CD14-positive monocyte (primary cell): ENCODE data around the gene CARMIL3. TPM values are rescaled to one million over a fixed set of nuclear protein-coding genes. Genes with fewer than 3 reads are reported as not detected.

Source experiments
- DNase-seq, 3 donors: peaks; one replicate each; pipeline ENCODE4 v3.0.0-alpha.2; 2011 to 2022
- H2AFZ ChIP-seq: 2 replicates; pipeline ENCODE4 v1.6.0; 2012; ENCODE audit warnings: mild to moderate bottlenecking, low read depth, low read length, inconsistent platforms; ENCODE audit not compliant: insufficient read depth, poor library complexity, severe bottlenecking
- H3K27ac ChIP-seq, 2 donors: 1 replicate in 1 of 2; 2 replicates in 1 of 2; pipeline ENCODE4 v1.5.1; 2012 to 2013; ENCODE audit warnings: low read length in 2 of 2, control low read depth in 1 of 2, inconsistent platforms in 1 of 2, low read depth in 1 of 2, mild to moderate bottlenecking in 1 of 2
- H3K27me3 ChIP-seq, 2 donors: one replicate each; pipeline versions ENCODE4 v1.6.0 to v1.6.1; 2011 to 2013; ENCODE audit warnings: low read length in 2 of 2; ENCODE audit not compliant: control insufficient read depth in 2 of 2, insufficient read depth in 2 of 2
- H3K36me3 ChIP-seq, 2 donors: replicated peaks in 1 of 2; 1 replicate in 1 of 2; 2 replicates in 1 of 2; pipeline versions ENCODE4 v1.5.1 to v1.6.1; 2012 to 2013; ENCODE audit warnings: low read length in 2 of 2, control low read depth in 1 of 2, inconsistent platforms in 1 of 2, mild to moderate bottlenecking in 1 of 2; ENCODE audit not compliant: insufficient read depth in 2 of 2, control insufficient read depth in 1 of 2
- H3K4me1 ChIP-seq, 2 donors: 1 replicate in 1 of 2; 2 replicates in 1 of 2; pipeline versions ENCODE4 v1.5.1 to v1.6.1; 2012 to 2013; ENCODE audit warnings: low read length in 2 of 2, control low read depth in 1 of 2, inconsistent platforms in 1 of 2, mild to moderate bottlenecking in 1 of 2, moderate library complexity in 1 of 2; ENCODE audit not compliant: insufficient read depth in 2 of 2, control insufficient read depth in 1 of 2
- H3K4me2 ChIP-seq: replicated peaks from 2 replicates; pipeline ENCODE3; 2012; ENCODE audit warnings: low read length, moderate library complexity, mild to moderate bottlenecking; ENCODE audit not compliant: poor library complexity, severe bottlenecking; ENCODE audit errors: extremely low read depth
- H3K4me3 ChIP-seq, 3 experiments: fragments of 200-600 bp in 1 of 3; sonication (generic) in 1 of 3; replicated peaks in 1 of 3; 1 replicate in 2 of 3; 2 replicates in 1 of 3; pipeline ENCODE4 v1.5.1; 2011 to 2013; ENCODE audit warnings: low read length in 3 of 3, mild to moderate bottlenecking in 3 of 3, control low read depth in 2 of 3, low read depth in 2 of 3, inconsistent platforms in 1 of 3, moderate library complexity in 1 of 3
- H3K79me2 ChIP-seq: 2 replicates; pipeline ENCODE4 v1.6.0; 2012; ENCODE audit warnings: mild to moderate bottlenecking, control low read depth, inconsistent platforms, low read length, moderate library complexity; ENCODE audit not compliant: insufficient read depth
- H3K9ac ChIP-seq: 2 replicates; pipeline ENCODE4 v1.6.0; 2017; ENCODE audit warnings: low read length, mild to moderate bottlenecking; ENCODE audit not compliant: insufficient read depth, poor library complexity, severe bottlenecking
- H3K9me3 ChIP-seq, 2 donors: replicated peaks in 1 of 2; 1 replicate in 1 of 2; 2 replicates in 1 of 2; pipeline versions ENCODE4 v1.5.1 to v1.6.1; 2012 to 2013; ENCODE audit warnings: low read length in 2 of 2, control low read depth in 1 of 2; ENCODE audit not compliant: control insufficient read depth in 1 of 2, insufficient read depth in 1 of 2
- H4K20me1 ChIP-seq: 2 replicates; pipeline ENCODE4 v1.6.0; 2012; ENCODE audit warnings: mild to moderate bottlenecking, low read length, control low read depth, moderate library complexity; ENCODE audit not compliant: insufficient read depth
- H3K27ac Mint-ChIP-seq, 7 donors: one replicate each; pipeline ENCODE4 v1.8.0; 2020; ENCODE audit warnings: mild to moderate bottlenecking in 7 of 7, mixed read lengths in 7 of 7, moderate library complexity in 6 of 7, inconsistent platforms in 2 of 7
- H3K27me3 Mint-ChIP-seq, 3 donors: one replicate each; pipeline ENCODE4 v1.8.0; 2021 to 2022; ENCODE audit warnings: low read depth in 3 of 3, mild to moderate bottlenecking in 3 of 3, mixed read lengths in 3 of 3, moderate library complexity in 3 of 3, inconsistent platforms in 1 of 3
- H3K36me3 Mint-ChIP-seq, 2 donors: one replicate each; pipeline ENCODE4 v1.8.0; 2020; ENCODE audit warnings: mixed read lengths in 2 of 2, inconsistent platforms in 1 of 2, mild to moderate bottlenecking in 1 of 2
- H3K4me1 Mint-ChIP-seq: one replicate; pipeline ENCODE4 v1.8.0; 2020; ENCODE audit warnings: mild to moderate bottlenecking, mixed read lengths
- H3K4me3 Mint-ChIP-seq, 2 donors: one replicate each; pipeline ENCODE4 v1.8.0; 2020; ENCODE audit warnings: mild to moderate bottlenecking in 2 of 2, mixed read lengths in 2 of 2, moderate library complexity in 1 of 2
- H3K9me3 Mint-ChIP-seq, 7 donors: one replicate each; pipeline ENCODE4 v1.8.0; 2020 to 2022; ENCODE audit warnings: mixed read lengths in 7 of 7, mild to moderate bottlenecking in 6 of 7, moderate library complexity in 6 of 7, inconsistent platforms in 2 of 7
- CTCF ChIP-seq: fragments of 200-600 bp; IDR thresholded peaks from one replicate; pipeline ENCODE4 v1.8.0; 2022; ENCODE audit warnings: antibody characterized with exemption, mild to moderate bottlenecking
- WGBS: methylation state at CpG from one replicate; pipeline ENCODE4 v1.1.5; 2013; ENCODE audit warnings: missing lambda C conversion rate; ENCODE audit not compliant: insufficient coverage; 5-methylcytosine and 5-hydroxymethylcytosine counted together
- intact Hi-C, 2 donors: fragments of 100-400 bp; cut with micrococcal nuclease; formaldehyde crosslinking; loops; one replicate each; pipeline versions ENCODE4 v1.15.0 to v1.15.1; 2023
- polyA plus RNA-seq, 3 donors: library from polyadenylated mRNA; depleted of rRNA in 1 of 3; unstranded in 2 of 3; stranded (reverse) in 1 of 3; fragments of 300-500 nt in 2 of 3; fragments of >200 nt in 1 of 3; fragmentation: Illumina TruSeq in 2 of 3; gene quantifications; 1 replicate in 2 of 3; 2 replicates in 1 of 3; pipeline ENCODE4 v1.2.3, GENCODE V29; 2012 to 2021

The CARMIL3 gene
- polyA plus RNA-seq, 3 donors, result 1.0 TPM; not detected in 2

GRCh38 chr14:24098229-24098926 lies 46.6 kb downstream of the CARMIL3 start:
- peak overlapping the region in 2 of 7 donors; percentile 1 to 29 for H3K27ac Mint-ChIP-seq
- H2AFZ ChIP-seq, result no peak overlapping the region
- H3K79me2 ChIP-seq, result peaks cover 34% of the 10 kb centered on the region
- no peaks in the 10 kb centered on the region for H3K9me3 ChIP-seq
- peaks cover 0 to 2% (median 1%) of the 10 kb centered on the region in 3 donors for H3K27me3 Mint-ChIP-seq
- intact Hi-C loops, result no loop called here
- peaks cover 43% of the 10 kb centered on the region for H3K4me1 Mint-ChIP-seq
- no peak overlapping the region for H3K4me3 ChIP-seq
- H3K9ac ChIP-seq, result no peak overlapping the region
- H3K4me3 Mint-ChIP-seq, result no peak overlapping the region
- 96% methylated on average over 14 of the region's 16 CpGs for WGBS
- DNase-seq, result no peak
- H3K27me3 ChIP-seq, result no peaks in the 10 kb centered on the region
- peaks cover 32 to 58% of the 10 kb centered on the region in 2 donors for H3K36me3 ChIP-seq
- TF ChIP-seq CTCF, result no peak
- no peak overlapping the region for H3K4me2 ChIP-seq
- H3K4me1 ChIP-seq, result peaks cover 42 to 53% of the 10 kb centered on the region in 2 donors
- peaks cover 20% of the 10 kb centered on the region for H4K20me1 ChIP-seq
- peak overlapping the region in 1 of 2 donors; percentile 40 for H3K27ac ChIP-seq
- peaks cover 42 to 57% of the 10 kb centered on the region in 2 donors for H3K36me3 Mint-ChIP-seq
- H3K9me3 Mint-ChIP-seq, result peaks cover 0 to 3% (median 0%) of the 10 kb centered on the region in 7 donors

GRCh38 chr14:24098927-24099813 lies 47.4 kb downstream of the CARMIL3 start:
- TF ChIP-seq CTCF, result no peak
- peaks cover 0 to 6% (median 1%) of the 10 kb centered on the region in 7 donors for H3K9me3 Mint-ChIP-seq
- intact Hi-C loops, result no loop called here
- H3K4me1 Mint-ChIP-seq, result peaks cover 38% of the 10 kb centered on the region
- DNase-seq, result no peak
- H3K27ac ChIP-seq, result peak overlapping the region; percentile 61 to 76
- H3K4me3 Mint-ChIP-seq, result no peak overlapping the region
- no peak overlapping the region for H3K4me2 ChIP-seq
- peaks cover 36 to 45% of the 10 kb centered on the region in 2 donors for H3K4me1 ChIP-seq
- peak overlapping the region; percentile 6 for H3K9ac ChIP-seq
- no peaks in the 10 kb centered on the region for H3K27me3 ChIP-seq
- H3K27me3 Mint-ChIP-seq, result peaks cover 0 to 3% (median 2%) of the 10 kb centered on the region in 3 donors
- H3K36me3 Mint-ChIP-seq, result peaks cover 50 to 65% of the 10 kb centered on the region in 2 donors
- H2AFZ ChIP-seq, result no peak overlapping the region
- H3K36me3 ChIP-seq, result peaks cover 40 to 65% of the 10 kb centered on the region in 2 donors
- H3K27ac Mint-ChIP-seq, result peak overlapping the region in 6 of 7 donors; percentile 50 to 88 (median 78)
- peak overlapping the region in 1 of 3 experiments; percentile 9 for H3K4me3 ChIP-seq
- 96% methylated on average over 15 of the region's 17 CpGs for WGBS
- H4K20me1 ChIP-seq, result peaks cover 20% of the 10 kb centered on the region
- H3K79me2 ChIP-seq, result peaks cover 34% of the 10 kb centered on the region
- no peaks in the 10 kb centered on the region for H3K9me3 ChIP-seq
